Measurements from ENCODE around the gene PLA2G2D. TPM values are rescaled to one million over a fixed set of nuclear protein-coding genes. Genes with fewer than 3 reads are reported as not detected.
A peak's percentile ranks its signal among the peaks of the same experiment; 100 is the strongest.
"Not testable (repeated sequence)": the region's sequence is repeated elsewhere in the genome, so short reads cannot be mapped to it uniquely, and the experiment has no call there.

PLA2G2D gene
- total and polyA plus RNA-seq, 2 of the 13 experiments (the other 11 are each of a cell fraction or from before 2014, with no cell fraction given), result not detected

GRCh38 chr1:20134995-20135394 is 15.7 kb upstream of the PLA2G2D start:
- Histone ChIP-seq H3K27ac (ENCODE audit: extremely low read length, insufficient read depth, low read length) (no peak overlapping the region), H3K79me2 (ENCODE audit: insufficient read depth, low read length) (no peaks in the 10 kb centered on the region), H3K4me3 (replicated peaks in 1 of 3; ENCODE audit: insufficient read depth in 1 of 3, low read depth in 2 of 3, low read length in 3 of 3) (no peak overlapping the region), H4K20me1 (ENCODE audit: insufficient read depth, low read length) (no peaks in the 10 kb centered on the region), H3K4me2 (ENCODE audit: low read depth, low read length) (no peak overlapping the region), H3K9ac (ENCODE audit: insufficient read depth, low read depth, low read length) (no peak overlapping the region), H3K4me1 (ENCODE audit: insufficient read depth, low read length) (no peaks in the 10 kb centered on the region), H2AFZ (ENCODE audit: low read length) (no peak overlapping the region), H3K9me3 (ENCODE audit: low read length) (no peaks in the 10 kb centered on the region), H3K36me3 (replicated peaks in 1 of 2; ENCODE audit: control insufficient read depth in 1 of 2, insufficient read depth in 2 of 2, low read length in 2 of 2) (no peaks in the 10 kb centered on the region), H3K27me3 (ENCODE audit: control insufficient read depth in 1 of 2, insufficient read depth in 2 of 2, low read length in 2 of 2) (0 out of 5 replicates have a peak, but pooled peaks cover 1 to 7% of the 10 kb centered on the region in 2 experiments)
- WGBS (ENCODE audit: low lambda C conversion rate), result 27% methylated on average over 3 of the region's 3 CpGs
- BruUV-seq (replicated peaks), result no TSS peak
- CTCF ChIA-PET (ENCODE audit: low intra/inter-chr PET ratio, low total read pairs), result no interaction called here
- POLR2A ChIA-PET, result no interaction called here
- FAIRE-seq (no peak), ATAC-seq (no peak), DNase-seq (ENCODE audit: low spot score) (no peak)
- intact Hi-C loops (cut with micrococcal nuclease; ENCODE audit: unreplicated experiment) (no loop called here), in situ Hi-C loops (cut with HindIII; ENCODE audit: extremely low pct_ligation_motif_present, low pct_unique_long_range_greater_than_20kb) (no loop called here)
- peak in 1 of 2 experiments; percentile 58; a peak in 2 of 4 replicates for TF ChIP-seq MAFK (conservative IDR thresholded peaks at IDR 0.05 in 1 of 2, IDR thresholded peaks at IDR 0.05 in 1 of 2; ENCODE audit: low read length in 2 of 2)
- TF ChIP-seq PAF1 (CRISPR knock-in tag; IDR thresholded peaks at IDR 0.05), result no peak
- TF ChIP-seq MAFF (IDR thresholded peaks at IDR 0.05; ENCODE audit: low read depth, low read length), result peak; percentile 34; the same call in 1 of the 2 replicates

GRCh38 chr1:20130518-20130917 is 11.2 kb upstream of the PLA2G2D start:
- CTCF ChIA-PET (ENCODE audit: low intra/inter-chr PET ratio, low total read pairs); in situ Hi-C loops (cut with HindIII; ENCODE audit: extremely low pct_ligation_motif_present, low pct_unique_long_range_greater_than_20kb); intact Hi-C loops (cut with micrococcal nuclease; ENCODE audit: unreplicated experiment): not testable (repeated sequence)

More at GRCh38 chr1:20130518-20130917, 11.2 kb upstream of the PLA2G2D start:
- H3K4me2 ChIP-seq (ENCODE audit: low read depth, low read length); H2AFZ ChIP-seq (ENCODE audit: low read length); DNase-seq (ENCODE audit: low spot score); H3K9me3 ChIP-seq (ENCODE audit: low read length); H3K36me3 ChIP-seq (replicated peaks in 1 of 2; ENCODE audit: control insufficient read depth in 1 of 2, insufficient read depth in 2 of 2, low read length in 2 of 2); H3K4me1 ChIP-seq (ENCODE audit: insufficient read depth, low read length); ATAC-seq; FAIRE-seq; H4K20me1 ChIP-seq (ENCODE audit: insufficient read depth, low read length); H3K9ac ChIP-seq (ENCODE audit: insufficient read depth, low read depth, low read length); H3K27ac ChIP-seq (ENCODE audit: extremely low read length, insufficient read depth, low read length); BruUV-seq (replicated peaks); H3K79me2 ChIP-seq (ENCODE audit: insufficient read depth, low read length); H3K27me3 ChIP-seq (ENCODE audit: control insufficient read depth in 1 of 2, insufficient read depth in 2 of 2, low read length in 2 of 2); POLR2A ChIA-PET; H3K4me3 ChIP-seq (replicated peaks in 1 of 3; ENCODE audit: insufficient read depth in 1 of 3, low read depth in 2 of 3, low read length in 3 of 3): not testable (repeated sequence)
- WGBS (ENCODE audit: low lambda C conversion rate), result 11% methylated on average over 3 of the region's 3 CpGs
